HG03280 (cell line): Measurements from ENCODE around the gene DYNC1H1.

Experiments
- ATAC-seq: cut with Tn5 transposase; IDR thresholded peaks from one replicate; pipeline ENCODE4 v1.9.1; 2021; ENCODE audit warnings: mild to moderate bottlenecking, moderate library complexity; ENCODE audit not compliant: unreplicated experiment

The DYNC1H1 gene

GRCh38 chr14:101964297-101965180 lies at the start of gene DYNC1H1:
Gene DYNC1H1, plus strand, starts transcription at chr14:101964573. Its CDS starts 119 bp downstream, at chr14:101964692.
- peak; percentile 81 for ATAC-seq

- ATAC-seq: no peak
These were observed 48.2 kb upstream of the DYNC1H1 start for GRCh38 chr14:101915871-101916815.

- ATAC-seq: no peak
These were observed 47.5 kb upstream of the DYNC1H1 start for GRCh38 chr14:101916816-101917412.

GRCh38 chr14:101917413-101918017 lies 46.9 kb upstream of the DYNC1H1 start:
- ATAC-seq: no peak

GRCh38 chr14:101918065-101918989 lies 46.0 kb upstream of the DYNC1H1 start:
- ATAC-seq: no peak

- ATAC-seq: no peak
These were observed 44.1 kb upstream of the DYNC1H1 start for GRCh38 chr14:101920271-101920670.

- ATAC-seq: no peak
These were observed 41.5 kb upstream of the DYNC1H1 start for GRCh38 chr14:101922866-101923265.

GRCh38 chr14:101925152-101925551 lies 39.2 kb upstream of the DYNC1H1 start:
- no peak for ATAC-seq

- ATAC-seq: no peak
These were observed 38.3 kb upstream of the DYNC1H1 start for GRCh38 chr14:101926085-101926484.

- ATAC-seq: no peak
These were observed 37.8 kb upstream of the DYNC1H1 start for GRCh38 chr14:101926620-101927019.

GRCh38 chr14:101927859-101928258 lies 36.5 kb upstream of the DYNC1H1 start:
- ATAC-seq: no peak

- no peak for ATAC-seq
These were observed 35.9 kb upstream of the DYNC1H1 start for GRCh38 chr14:101928415-101928841.

- ATAC-seq: no peak
These were observed 35.3 kb upstream of the DYNC1H1 start for GRCh38 chr14:101929096-101929495.

- ATAC-seq: no peak
These were observed 34.4 kb upstream of the DYNC1H1 start for GRCh38 chr14:101929946-101930345.

- no peak for ATAC-seq
These were observed 31.7 kb upstream of the DYNC1H1 start for GRCh38 chr14:101932673-101933072.

GRCh38 chr14:101933209-101933608 lies 31.2 kb upstream of the DYNC1H1 start:
- no peak for ATAC-seq

GRCh38 chr14:101934601-101935150 lies 29.7 kb upstream of the DYNC1H1 start:
- no peak for ATAC-seq

- no peak for ATAC-seq
These were observed 26.2 kb upstream of the DYNC1H1 start for GRCh38 chr14:101937926-101938767.
